T47D (cell line): Measurements from ENCODE around the gene TBC1D12.
A peak's percentile ranks its signal among the peaks of the same experiment; 100 is the strongest.

ENCODE experiments used
- DNase-seq, 2 experiments: peaks; one replicate each; pipeline versions ENCODE4 v3.0.0 to v3.0.0-alpha.2; 2011 to 2012; ENCODE audit warnings: low read depth in 1 of 2, low spot score in 1 of 2
- JUND ChIP-seq: IDR thresholded peaks from 2 replicates; pipeline ENCODE4 v1.6.1; 2012; ENCODE audit warnings: low read depth
- in situ Hi-C: cut with HindIII; loops from 2 replicates; pipeline ENCODE4 v1.10.0; 2016; ENCODE audit warnings: low sequenced_read_pairs, low pct_unique_long_range_greater_than_20kb

The TBC1D12 gene

DNA sequence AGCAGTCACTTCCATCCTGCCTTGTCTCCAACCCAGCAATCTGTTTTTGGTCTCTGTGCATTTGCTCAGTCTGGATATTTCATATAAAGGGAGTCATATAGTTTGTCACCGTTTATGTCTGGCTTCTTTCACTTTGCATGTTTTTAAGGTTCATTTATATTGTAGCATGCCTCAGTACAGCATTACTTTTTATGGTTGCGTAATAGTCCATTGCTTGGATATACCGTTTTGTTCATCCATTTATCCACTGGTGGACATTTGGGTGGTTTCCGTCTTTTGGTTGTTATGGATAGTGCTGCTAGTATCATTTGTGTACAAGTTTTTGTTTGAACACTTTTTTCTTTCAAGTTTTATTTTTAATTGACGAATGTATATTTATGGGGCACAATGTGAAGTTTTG, 18.2 kb downstream of the TBC1D12 start:
- no peak for DNase-seq
- in situ Hi-C loops = no loop called here
- TF ChIP-seq JUND = no peak

DNA sequence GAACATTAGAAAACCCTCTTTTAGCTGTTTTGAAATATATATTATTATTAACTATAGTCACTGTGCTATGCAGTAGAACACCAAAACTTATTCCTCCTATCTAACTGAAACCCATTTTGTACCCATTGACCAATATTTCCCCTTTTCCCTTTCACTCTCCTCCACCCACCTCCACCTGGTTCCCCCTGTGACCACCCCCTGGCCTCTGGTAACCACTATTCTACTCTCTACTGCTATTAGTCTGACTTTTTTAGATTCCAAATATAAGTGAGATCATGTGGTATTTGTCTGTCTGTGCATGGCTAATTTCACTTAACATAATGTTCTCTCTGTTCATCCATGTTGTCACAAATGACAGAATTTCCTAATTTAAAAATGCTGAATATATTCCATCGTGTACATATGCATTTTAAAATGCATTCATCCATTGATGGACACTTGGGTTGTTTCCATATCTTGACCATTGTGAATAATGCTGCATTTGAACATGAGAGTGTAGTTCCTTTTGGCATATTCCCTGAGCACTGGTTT, 18.7 kb downstream of the TBC1D12 start:
- in situ Hi-C loops = no loop called here
- no peak for TF ChIP-seq JUND
- no peak for DNase-seq

DNA sequence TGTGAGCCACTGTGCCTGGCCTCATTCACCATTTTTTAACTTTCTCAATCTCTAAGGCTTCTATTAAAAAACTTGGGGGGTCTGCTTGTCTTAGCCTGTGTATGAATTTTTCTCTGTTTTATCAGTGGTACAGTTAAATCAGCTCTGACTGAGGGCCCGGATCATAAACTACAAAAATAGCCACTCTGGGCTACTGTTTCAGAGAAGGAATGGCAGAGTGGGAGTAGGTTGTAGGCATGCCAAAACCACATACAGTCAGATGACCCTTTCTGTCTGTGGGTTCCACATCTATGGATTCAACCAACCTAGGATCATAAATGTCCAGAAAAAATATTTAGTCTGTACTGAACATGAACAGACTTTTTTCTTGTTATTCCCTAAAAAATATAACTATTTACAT, 21.3 kb downstream of the TBC1D12 start:
- no peak for DNase-seq
- no peak for TF ChIP-seq JUND
- in situ Hi-C loops = no loop called here

DNA sequence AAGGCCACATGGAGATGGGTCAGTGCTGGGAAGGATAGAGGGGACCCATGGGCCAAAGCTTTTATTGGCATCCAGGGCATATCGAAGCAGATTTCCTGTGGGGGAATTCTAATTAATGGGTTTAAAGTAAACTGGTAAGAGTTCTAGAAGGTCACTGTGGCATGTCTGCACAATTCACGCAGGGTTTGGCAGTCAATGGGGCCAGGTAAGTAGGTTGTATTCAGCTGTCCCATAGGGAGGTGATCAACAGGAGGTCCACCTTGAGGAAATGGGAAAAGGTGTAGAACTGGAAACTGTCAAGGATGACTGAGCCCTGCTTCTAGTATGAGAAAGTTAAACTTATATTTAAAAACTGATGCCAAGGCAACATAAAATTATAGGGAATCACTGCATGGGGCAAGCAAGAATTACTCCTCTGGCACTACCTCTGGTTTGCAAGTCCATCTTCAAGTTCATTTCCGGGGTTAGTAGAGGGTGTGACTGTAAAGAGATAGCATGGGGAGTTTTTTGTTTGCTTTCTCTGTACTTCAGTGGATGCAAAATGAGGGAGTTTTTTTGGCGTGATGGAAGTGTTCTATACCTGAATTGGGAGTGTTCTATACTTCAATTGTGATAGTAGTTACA, 22.5 kb downstream of the TBC1D12 start:
- no peak for DNase-seq
- in situ Hi-C loops = no loop called here
- TF ChIP-seq JUND = no peak

GRCh38 chr10:94425942-94426341, 23.6 kb downstream of the TBC1D12 start:
- TF ChIP-seq JUND = no peak
- in situ Hi-C loops = no loop called here

DNA sequence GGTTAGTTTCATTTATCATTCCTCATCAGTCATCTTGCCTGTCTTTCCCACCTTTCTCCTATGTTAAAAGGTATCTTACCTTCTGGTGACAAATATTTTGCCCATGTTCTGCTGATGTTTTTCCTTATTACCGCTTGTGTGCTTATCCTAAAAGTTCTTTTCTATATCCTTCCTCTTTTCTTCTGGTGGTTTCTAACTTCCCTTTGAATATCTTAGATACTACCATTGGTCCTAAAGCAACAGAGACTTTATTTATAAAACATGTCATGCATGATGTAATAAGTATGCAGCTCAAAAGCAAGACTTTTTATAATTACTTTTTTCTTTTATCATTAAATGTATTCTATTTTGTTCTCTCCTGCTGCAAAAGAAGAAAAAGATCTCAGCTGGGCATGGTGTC, 24.8 kb downstream of the TBC1D12 start:
- in situ Hi-C loops = no loop called here
- no peak for TF ChIP-seq JUND
- no peak for DNase-seq

More at GRCh38 chr10:94425942-94426341, 23.6 kb downstream of the TBC1D12 start:
- DNase-seq = no peak

DNA sequence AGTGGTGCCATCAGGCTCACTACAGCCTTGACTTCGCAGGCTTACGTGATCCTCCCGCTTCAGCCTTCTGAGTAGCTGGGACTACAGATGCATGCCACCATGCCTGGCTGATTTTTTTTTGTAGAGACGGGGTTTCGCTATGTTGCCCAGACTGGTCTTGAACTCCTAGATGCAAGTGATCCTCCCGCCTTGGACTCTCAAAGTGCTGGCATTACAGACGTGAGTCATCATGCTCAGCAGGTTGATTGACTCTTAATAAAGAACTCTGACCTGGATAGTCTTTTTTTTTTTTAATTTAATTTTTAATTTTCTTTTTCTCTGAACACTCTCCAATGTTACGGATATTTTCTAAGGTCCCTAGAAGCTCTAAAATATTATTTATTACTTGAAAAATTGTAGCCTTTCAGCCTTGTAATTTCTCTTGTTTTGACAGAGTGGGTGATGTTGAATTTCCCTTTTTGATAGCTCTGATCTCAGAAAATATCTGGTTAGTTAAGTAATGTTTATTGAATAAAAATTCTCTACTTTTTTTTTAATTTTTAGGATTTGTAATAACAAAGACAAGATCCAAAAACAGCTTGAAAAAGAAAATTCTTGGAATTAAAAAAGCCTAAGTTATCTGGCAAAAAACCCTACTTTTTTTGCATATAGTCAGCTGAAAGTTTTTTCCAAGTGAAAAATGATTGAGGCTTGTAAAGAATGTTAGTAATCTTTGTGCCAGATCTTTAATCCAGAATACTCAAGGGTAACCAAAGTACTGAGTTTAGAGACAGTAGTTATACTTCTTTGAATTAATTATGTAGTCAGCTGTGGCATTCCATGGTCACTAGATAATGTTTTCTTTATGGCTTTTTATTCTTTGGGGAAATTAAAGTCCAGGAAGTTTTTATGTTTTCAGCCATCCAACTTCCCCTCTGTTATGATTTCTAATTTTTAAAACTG, 26.7 kb downstream of the TBC1D12 start:
- no peak for DNase-seq
- no peak for TF ChIP-seq JUND
- in situ Hi-C loops = no loop called here

DNA sequence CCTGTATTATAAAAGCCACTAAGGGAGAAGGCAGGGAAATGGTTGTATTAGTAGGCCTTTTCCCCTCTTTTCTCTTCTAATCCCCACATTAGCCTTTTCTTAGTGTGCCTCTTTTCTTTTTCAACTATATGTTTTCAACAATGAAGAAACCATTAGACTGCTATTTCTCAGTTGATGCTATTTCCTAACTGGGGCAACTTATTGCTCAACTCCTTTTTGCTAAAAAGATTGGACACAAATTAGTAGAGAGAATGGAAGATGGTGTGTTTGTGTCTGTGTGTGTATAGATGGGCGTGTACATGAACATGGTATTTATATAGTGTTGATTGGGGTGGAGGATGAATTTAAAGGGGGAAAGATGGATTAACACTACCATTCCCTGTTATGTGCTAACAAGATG, 28.4 kb downstream of the TBC1D12 start:
- no peak for DNase-seq
- TF ChIP-seq JUND = no peak
- in situ Hi-C loops = no loop called here

DNA sequence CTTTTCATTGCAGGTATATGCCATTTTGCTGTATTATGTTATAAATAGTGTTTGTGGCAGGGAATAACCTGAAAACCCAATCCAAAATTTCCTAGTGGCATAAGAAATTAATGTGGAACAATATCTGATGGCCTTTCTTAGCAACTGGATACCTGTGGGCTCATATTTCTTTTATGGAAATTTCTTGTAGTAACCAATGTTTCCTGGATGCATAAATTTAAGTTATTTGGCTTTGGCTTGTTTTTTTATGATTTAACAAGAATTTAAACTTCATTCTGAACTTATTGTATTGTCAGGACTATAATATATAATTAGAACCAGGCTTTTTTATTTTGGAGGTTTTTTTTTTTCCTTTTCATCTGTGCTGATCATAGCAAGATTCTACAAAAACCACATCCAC, 30.1 kb downstream of the TBC1D12 start:
- in situ Hi-C loops = no loop called here
- DNase-seq = no peak
- TF ChIP-seq JUND = no peak

GRCh38 chr10:94439275-94439861, 37.0 kb downstream of the TBC1D12 start:
- no peak for TF ChIP-seq JUND
- peak in 1 of 2 experiments; percentile 30 for DNase-seq
- in situ Hi-C loops = no loop called here

DNA sequence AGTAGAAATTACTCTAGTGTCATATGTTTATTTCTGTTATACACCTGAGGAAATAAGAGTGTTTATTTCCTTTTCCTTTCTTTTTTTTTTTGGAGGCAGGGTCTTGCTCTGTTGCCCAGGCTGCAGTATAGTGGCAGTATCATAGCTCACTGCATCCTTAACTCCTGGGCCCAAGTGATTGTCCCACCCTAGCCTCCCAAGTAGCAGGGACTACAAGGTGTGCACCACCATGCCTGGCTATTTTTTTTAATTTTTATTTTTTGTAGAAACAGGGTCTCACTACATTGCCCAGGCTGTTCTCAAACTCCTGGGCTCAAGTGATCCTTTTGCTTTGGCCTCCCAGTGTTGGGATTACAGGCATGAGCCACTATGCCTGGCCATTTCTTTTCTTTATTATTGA, 37.8 kb downstream of the TBC1D12 start:
- no peak for TF ChIP-seq JUND
- in situ Hi-C loops = no loop called here
- DNase-seq = no peak

DNA sequence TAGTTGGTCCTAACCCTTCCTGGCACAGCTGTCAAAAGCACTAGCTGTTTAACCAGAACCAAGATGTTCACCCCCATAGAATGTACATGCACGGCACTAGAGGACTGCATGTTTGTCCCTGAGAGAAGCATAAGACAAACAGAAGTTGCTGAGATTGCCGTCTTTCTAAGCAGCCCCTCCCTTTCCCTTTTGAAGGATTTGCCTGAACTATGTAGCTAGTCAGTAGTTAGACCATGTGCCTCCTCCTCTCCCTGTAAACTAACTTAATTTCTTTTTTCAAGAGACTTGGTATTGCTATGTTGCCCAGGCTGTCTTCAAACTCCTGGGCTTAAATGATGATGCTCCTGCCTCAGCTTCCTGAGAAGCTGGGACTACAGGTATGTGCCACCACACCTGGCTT, 40.7 kb downstream of the TBC1D12 start:
- in situ Hi-C loops = no loop called here
- TF ChIP-seq JUND = no peak

DNA sequence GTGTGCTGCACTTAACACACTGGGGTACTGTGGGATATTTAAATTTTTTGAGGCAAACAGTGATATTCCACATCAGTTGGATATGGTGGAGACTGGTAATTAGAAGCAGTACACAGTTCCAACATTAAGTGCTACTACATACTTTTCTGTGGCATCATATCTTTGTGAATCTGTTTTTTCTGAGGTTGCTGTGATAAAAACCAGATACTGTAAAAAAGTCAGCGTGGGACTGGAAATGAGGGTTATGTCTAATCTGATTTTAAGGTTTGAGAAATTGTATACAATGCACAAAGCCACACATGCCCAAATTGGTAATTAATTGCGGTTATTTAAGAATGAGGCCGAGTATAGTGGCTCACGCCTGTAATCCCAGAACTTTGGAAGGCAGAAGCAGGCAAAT, 41.2 kb downstream of the TBC1D12 start:
- in situ Hi-C loops = no loop called here
- TF ChIP-seq JUND = no peak
- DNase-seq = no peak

More for the DNA sequence above, 40.7 kb downstream of the TBC1D12 start:
- DNase-seq = peak in 1 of 2 experiments; percentile 9
